ENCODE measurements around the gene CHCHD10. TPM values are rescaled to one million over a fixed set of nuclear protein-coding genes. Genes with fewer than 3 reads are reported as not detected.

The CHCHD10 gene
- total RNA-seq, 6 experiments from 2014 or later: 89.3 to 117 (median 106) TPM

GRCh38 chr22:23760056-23760455 is 7.7 kb downstream of the CHCHD10 start:
- no peaks in the 10 kb centered on the region for H3K36me3 Mint-ChIP-seq (ENCODE audit: low read depth)
- no peak for TF ChIP-seq CTCF (IDR thresholded peaks at IDR 0.05)
- no peaks in the 10 kb centered on the region for H3K9me3 Mint-ChIP-seq
- H3K4me3 Mint-ChIP-seq: no peak overlapping the region
- peaks cover 18% of the 10 kb centered on the region for H3K4me1 Mint-ChIP-seq (ENCODE audit: low read depth)
- DNase-seq: no peak
- no peak overlapping the region for H3K27ac Mint-ChIP-seq
- peaks cover 2% of the 10 kb centered on the region; the same call in 1 of the 2 replicates for H3K27me3 Mint-ChIP-seq (ENCODE audit: insufficient read depth)

GRCh38 chr22:23759566-23759965 is 8.2 kb downstream of the CHCHD10 start:
- Mint-ChIP-seq H3K9me3 (no peaks in the 10 kb centered on the region), H3K27ac (no peak overlapping the region), H3K4me3 (no peak overlapping the region), H3K27me3 (ENCODE audit: insufficient read depth) (peaks cover 2% of the 10 kb centered on the region; the same call in 1 of the 2 replicates), H3K4me1 (ENCODE audit: low read depth) (peaks cover 18% of the 10 kb centered on the region), H3K36me3 (ENCODE audit: low read depth) (no peaks in the 10 kb centered on the region)
- DNase-seq: no peak
- no peak for TF ChIP-seq CTCF (IDR thresholded peaks at IDR 0.05)

- Mint-ChIP-seq H3K36me3 (ENCODE audit: low read depth) (no peaks in the 10 kb centered on the region), H3K9me3 (no peaks in the 10 kb centered on the region), H3K27ac (no peak overlapping the region), H3K4me3 (no peak overlapping the region), H3K27me3 (ENCODE audit: insufficient read depth) (peaks cover 4% of the 10 kb centered on the region), H3K4me1 (ENCODE audit: low read depth) (no peaks in the 10 kb centered on the region)
- no peak for DNase-seq
- no peak for TF ChIP-seq CTCF (IDR thresholded peaks at IDR 0.05)
Observed at GRCh38 chr22:23756891-23757290, 10.9 kb downstream of the CHCHD10 start.

GRCh38 chr22:23755711-23756110 is 12.1 kb downstream of the CHCHD10 start:
- DNase-seq: no peak
- H3K27me3 Mint-ChIP-seq (ENCODE audit: insufficient read depth): peaks cover 4% of the 10 kb centered on the region
- no peak overlapping the region for H3K27ac Mint-ChIP-seq
- H3K9me3 Mint-ChIP-seq: no peaks in the 10 kb centered on the region
- TF ChIP-seq CTCF (IDR thresholded peaks at IDR 0.05): no peak
- H3K4me1 Mint-ChIP-seq (ENCODE audit: low read depth): no peaks in the 10 kb centered on the region
- no peak overlapping the region for H3K4me3 Mint-ChIP-seq
- no peaks in the 10 kb centered on the region for H3K36me3 Mint-ChIP-seq (ENCODE audit: low read depth)

GRCh38 chr22:23754980-23755636 is 12.7 kb downstream of the CHCHD10 start:
- no peak overlapping the region for H3K27ac Mint-ChIP-seq

More at GRCh38 chr22:23754980-23755636, 12.7 kb downstream of the CHCHD10 start:
- Mint-ChIP-seq H3K36me3 (ENCODE audit: low read depth) (no peaks in the 10 kb centered on the region), H3K4me3 (no peak overlapping the region), H3K27me3 (ENCODE audit: insufficient read depth) (peaks cover 2% of the 10 kb centered on the region), H3K4me1 (ENCODE audit: low read depth) (peaks cover 5% of the 10 kb centered on the region), H3K9me3 (no peaks in the 10 kb centered on the region)
- DNase-seq: no peak
- no peak for TF ChIP-seq CTCF (IDR thresholded peaks at IDR 0.05)
